Mesenteric fat pad (tissue), 1 donor: ENCODE data around the gene LOXHD1. TPM values are rescaled to one million over a fixed set of nuclear protein-coding genes. Genes with fewer than 3 reads are reported as not detected.

Source experiments
- DNase-seq: peaks from one replicate; pipeline ENCODE4 v3.0.0-alpha.2; 2020; ENCODE audit warnings: low spot score
- total RNA-seq: library from RNA; stranded (reverse); fragmentation: NEBNext Ultra II Directional; extraction: Animal tissue kit (Norgen Biotek cat#: 25700); gene quantifications from one replicate; pipeline ENCODE4 v1.2.1, GENCODE V29; 2021
- donor health status: DM: yes; HTN: yes; CAD: no.

Gene LOXHD1
- total RNA-seq, 1 donor from 2014 or later, result 2.3 TPM

GRCh38 chr18:46575851-46576250, 81.2 kb downstream of the LOXHD1 start:
- DNase-seq, result no peak

GRCh38 chr18:46574743-46575115, 82.3 kb downstream of the LOXHD1 start:
- DNase-seq, result no peak

- DNase-seq, result no peak
Observed at GRCh38 chr18:46574000-46574742, 82.8 kb downstream of the LOXHD1 start.

DNA sequence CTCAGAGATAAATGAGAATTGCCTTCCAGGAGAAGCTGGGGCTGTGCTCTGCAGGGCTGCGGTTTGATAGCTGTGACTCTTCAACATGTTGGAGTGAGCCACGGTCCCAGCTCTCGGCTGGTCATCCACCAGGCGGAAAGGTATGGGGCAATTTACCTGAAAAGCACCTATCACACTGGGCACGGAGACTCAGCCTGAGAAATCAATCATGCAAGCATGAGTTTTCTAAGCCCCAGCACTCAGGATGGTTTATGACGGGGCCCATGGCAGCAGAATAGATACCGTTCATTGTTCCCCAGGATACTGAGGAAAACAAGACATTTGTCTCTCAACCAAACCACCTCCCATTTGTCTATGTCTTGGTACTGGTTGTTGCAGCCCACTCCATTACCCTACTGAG, 83.9 kb downstream of the LOXHD1 start:
- no peak for DNase-seq

DNA sequence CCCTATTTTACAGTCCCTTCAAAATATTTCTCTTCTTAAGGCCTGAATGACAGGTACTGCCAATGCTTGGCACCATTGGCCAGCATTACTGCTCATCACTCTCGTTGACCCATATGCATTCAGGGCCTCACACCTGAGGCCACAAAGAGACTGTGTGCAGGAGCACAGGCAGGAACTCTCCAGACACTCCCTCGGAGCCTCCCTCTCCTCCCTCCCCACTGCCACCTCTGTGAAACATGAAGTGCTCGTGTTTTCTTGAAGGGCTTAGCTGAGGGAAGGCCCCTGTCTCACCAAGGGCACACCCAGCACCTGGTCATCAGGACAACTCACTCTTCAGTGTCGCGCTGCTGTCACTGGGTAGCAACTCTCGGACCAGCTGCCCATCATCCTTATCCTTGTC, 85.3 kb downstream of the LOXHD1 start:
- no peak for DNase-seq

DNA sequence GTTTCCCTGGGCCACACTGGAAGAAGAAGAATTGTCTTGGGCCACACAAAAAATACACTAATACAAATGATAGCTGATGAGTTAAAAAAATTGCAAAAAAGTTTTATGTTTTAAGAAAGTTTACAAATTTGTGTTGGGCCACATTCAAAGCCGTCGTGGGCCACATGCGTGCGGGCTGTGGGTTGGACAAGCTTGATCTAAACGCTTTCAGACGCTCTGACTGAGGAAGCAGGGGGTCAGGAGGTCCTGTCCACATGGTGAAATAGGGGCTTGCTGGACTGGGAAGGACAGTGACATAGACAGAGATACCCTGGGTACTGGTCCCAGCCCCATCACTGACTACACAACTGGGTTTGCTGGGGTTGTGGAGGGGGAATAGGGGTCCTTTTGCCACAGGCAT, 86.4 kb downstream of the LOXHD1 start:
- DNase-seq, result no peak

DNA sequence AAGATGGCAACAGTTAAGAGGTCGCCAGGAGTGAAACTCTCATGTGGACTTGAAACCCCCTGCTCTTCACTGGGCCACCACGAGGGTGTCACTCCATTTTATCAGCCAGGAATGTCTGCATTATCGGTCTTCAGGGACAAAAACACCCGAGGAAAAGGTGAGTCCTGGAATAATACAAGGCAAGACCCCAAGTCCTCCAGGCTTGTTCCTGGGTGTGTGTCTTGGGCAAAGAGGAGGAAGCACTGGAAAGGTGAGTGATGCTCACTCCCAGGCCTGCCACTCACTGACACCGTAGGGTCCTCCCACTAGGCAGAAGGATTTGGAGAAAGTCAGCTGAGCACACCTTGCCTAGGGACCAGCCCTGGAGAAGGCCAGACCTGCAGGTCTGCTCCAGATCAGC, 86.9 kb downstream of the LOXHD1 start:
- DNase-seq, result peak; percentile 51

DNA sequence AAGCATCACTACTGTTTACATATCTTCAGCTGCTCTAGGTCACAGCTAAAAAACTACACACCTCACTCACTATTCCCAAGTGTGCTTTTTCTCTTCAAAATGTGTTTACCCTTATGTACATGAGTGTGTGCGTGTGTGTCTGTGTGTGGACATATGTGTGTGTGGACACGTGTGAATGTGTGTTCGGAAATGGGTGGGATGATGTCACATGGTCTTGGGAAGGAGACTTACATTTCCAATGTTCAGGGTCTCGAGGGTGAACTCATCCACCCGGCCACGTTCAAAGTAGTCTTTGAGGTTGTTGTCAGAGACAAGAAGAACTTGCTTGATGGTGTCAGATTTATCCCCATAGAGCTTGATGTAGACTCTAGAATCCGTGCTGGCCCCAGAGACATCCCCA, 87.8 kb downstream of the LOXHD1 start:
- peak; percentile 24 for DNase-seq

DNA sequence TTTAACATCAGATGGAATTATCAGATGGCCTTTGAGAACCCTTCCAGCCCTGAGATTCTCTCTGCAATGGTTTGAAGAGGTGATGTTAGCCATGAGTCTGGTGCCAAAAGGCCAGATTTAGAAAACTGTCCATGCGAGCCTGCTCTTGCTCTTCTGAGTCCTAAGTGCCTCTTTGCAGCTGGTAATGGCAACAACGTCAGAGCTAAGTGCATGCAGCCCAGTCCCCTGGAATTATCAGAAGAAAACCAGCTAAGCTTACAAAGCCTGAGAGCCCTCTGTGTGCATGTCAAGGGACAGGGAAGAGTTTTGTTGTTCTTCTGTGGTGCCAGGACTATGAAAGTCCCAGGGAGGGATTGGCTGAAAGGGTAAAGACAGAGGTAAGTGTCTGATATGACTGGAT, 89.8 kb downstream of the LOXHD1 start:
- peak; percentile 6 for DNase-seq

GRCh38 chr18:46566111-46566510, 90.9 kb downstream of the LOXHD1 start:
- DNase-seq, result peak; percentile 76

GRCh38 chr18:46565256-46565655, 91.8 kb downstream of the LOXHD1 start:
- DNase-seq, result no peak

- no peak for DNase-seq
Observed at GRCh38 chr18:46563317-46563716, 93.7 kb downstream of the LOXHD1 start.

- no peak for DNase-seq
Observed at GRCh38 chr18:46562674-46563192, 94.3 kb downstream of the LOXHD1 start.

DNA sequence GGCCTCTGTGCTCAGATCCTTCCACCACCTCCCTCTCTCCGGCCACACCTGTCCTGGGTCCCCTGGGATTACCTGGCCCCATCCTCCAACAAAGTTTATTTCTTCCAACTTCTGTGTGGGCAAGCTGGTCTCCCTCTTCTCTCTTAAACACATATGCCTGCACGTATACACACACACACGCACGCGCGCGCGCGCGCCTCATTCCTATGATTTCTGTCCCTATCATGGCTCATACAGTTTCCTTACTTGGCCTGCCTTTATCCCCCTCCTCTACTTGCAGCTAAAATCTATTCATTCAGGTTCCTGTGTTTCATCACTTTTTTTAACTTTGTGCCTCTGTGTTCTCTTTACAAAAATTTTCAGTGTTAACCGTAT, 96.4 kb downstream of the LOXHD1 start:
- DNase-seq, result peak; percentile 14

GRCh38 chr18:46559946-46560670, 96.9 kb downstream of the LOXHD1 start:
- DNase-seq, result peak; percentile 76

DNA sequence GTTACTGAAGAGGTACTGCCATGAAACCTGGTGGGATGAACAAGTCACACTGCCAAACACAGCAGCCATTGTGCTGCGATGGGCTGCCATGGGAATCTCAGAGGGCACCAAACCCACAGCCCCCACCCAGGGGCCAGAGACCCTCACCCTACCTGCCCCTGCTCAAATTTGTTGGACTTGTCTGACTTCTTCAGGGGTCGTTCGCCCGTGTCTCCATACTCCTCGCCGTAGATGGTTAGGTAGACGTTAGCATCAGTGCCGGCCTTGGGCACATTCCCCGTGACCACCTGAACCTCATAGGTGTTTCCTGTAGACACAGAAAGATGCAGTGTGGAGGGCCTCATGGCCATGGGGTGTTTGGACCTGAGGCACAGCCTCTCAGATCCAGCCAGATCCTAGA, 97.7 kb downstream of the LOXHD1 start:
- DNase-seq, result peak; percentile 72

DNA sequence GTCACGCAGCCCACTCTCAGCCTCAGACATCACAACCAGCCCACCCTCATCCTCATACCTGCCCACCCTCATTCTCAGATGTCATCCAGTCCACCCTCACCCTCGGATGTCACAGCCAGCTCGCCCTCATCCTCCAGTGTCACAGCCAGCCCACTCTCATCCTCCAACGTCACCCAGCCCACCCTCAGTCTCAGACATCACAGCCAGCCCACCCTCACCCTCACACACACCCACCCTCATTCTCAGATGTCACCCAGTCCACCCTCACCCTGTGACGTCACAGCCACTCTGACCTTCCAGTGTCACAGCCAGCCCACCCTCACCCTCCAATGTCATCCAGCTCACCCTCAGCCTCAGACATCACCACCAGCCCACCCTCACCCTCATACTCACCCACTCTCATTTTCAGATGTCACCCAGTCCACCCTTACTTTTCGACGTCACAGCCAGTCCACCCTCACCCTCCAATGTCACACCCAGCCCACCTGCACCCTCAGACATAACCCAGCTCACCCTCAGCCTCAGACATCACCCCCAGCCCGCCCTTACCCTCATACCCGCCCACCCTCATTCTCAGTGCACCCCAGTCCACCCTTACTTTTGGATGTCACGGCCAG, 100.3 kb downstream of the LOXHD1 start:
- peak; percentile 72 for DNase-seq

DNA sequence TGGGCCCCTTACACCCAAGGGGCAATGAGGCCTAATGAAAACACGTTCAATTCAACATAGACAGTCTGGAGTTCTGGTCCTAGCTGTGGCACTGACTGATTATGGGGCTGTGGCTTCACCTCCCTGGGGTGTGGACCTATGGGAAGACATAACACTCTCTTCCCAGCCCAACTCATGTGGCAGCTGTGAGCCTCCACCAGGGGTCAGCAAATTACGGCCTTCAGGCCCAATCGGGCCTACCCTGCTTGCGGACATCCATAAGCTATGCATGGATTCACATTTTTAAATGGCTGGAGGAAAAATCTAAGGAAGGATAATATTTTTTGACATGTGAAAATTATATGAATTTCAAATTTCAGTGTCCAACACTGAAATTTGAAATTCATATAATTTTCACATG, 101.3 kb downstream of the LOXHD1 start:
- peak; percentile 43 for DNase-seq

DNA sequence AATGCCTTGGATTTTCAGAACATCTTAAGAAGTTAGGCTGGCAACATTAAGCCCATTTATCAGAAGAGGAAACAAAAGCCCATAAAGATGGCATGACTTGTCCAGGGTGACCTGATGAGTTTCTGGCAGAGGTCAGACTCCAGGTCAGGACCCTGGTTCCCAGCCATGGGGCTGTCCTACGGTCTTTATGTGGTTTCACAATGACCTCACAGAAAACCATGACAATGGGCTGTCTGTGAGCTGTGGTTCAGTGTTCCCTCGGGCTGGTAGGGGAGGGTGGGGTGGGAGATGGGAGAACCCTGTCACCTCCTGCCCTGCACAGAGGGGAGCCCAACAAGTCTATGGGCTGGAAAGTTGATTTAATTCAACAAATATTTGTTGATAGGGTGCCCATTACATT, 101.8 kb downstream of the LOXHD1 start:
- peak; percentile 37 for DNase-seq

DNA sequence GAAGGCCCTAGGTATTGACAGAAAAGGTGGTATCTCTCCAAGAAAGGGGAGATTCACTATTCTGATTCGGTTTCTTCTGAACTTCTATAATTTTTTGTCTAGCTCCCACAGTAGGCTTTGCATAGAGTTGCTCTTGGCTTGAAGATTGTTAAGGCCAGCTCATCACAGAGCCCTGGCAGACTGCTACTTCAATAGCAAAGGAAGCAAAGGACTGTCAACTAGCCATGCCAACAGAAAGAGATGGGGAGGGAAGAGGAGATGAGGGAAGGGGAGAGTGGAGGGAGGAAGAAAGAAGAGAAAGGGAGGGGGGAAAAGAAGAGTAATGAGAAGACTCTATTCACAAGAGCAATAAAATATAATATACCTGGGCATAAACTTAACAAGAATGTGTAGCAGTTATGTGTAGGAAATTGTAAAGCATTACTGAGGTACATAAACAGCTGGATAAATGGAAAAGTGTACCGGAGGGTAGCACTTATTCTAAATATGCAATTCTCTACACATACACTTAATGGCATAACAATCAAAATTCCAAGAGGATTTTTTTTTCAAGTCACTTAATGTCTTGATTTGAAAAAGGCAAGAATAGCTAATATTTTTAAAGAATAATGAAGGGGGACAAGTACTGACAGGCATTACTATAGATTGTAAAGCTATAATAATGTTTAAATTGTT, 102.5 kb downstream of the LOXHD1 start:
- peak; percentile 14 for DNase-seq

- no peak for DNase-seq
Observed at GRCh38 chr18:46550609-46551008, 106.4 kb downstream of the LOXHD1 start.

DNA sequence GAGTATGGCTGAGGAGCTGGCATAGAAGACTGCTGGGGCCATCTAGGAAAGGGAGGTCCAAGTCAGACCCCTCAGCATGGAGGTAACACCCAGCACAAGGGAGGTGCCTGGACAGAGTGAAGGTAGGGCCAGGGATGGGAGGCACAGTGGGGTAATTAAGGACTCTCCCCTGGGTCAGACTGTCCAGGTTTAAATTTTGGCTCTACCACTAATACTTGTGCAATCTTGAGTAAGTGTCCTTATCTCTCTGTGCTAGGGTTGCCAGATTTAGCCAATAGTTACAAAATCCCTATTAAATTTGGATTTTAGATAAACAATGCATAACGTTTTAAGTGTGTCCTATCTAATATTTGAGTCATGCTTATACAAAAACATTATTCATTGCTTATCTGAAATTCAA, 109.5 kb downstream of the LOXHD1 start:
- DNase-seq, result no peak
